K562 (cell line): ENCODE measurements around the gene LRP10. TPM values are rescaled to one million over a fixed set of nuclear protein-coding genes. Genes with fewer than 3 reads are reported as not detected.

Source experiments
- ATF6 ChIP-seq: sonication (generic); formaldehyde crosslinking; IDR thresholded peaks from 2 replicates; pipeline ENCODE4 v1.4.0; 2020; ENCODE audit warnings: mild to moderate bottlenecking, missing genetic modification reagents
- CREB1 ChIP-seq, 2 experiments: sonication (generic) in 1 of 2; formaldehyde crosslinking in 1 of 2; IDR thresholded peaks; 2 replicates each; pipeline versions ENCODE4 v1.6.1 to v1.8.0; 2012 to 2022; ENCODE audit warnings: inconsistent platforms in 1 of 2, mild to moderate bottlenecking in 1 of 2, missing genetic modification reagents in 1 of 2, moderate library complexity in 1 of 2
- GABPB1 ChIP-seq: sonication (generic); formaldehyde crosslinking; IDR thresholded peaks from 2 replicates; pipeline ENCODE4 v1.8.0; 2022; ENCODE audit warnings: mild to moderate bottlenecking, missing genetic modification reagents
- HIVEP1 ChIP-seq: fragments of 250-450 bp; sonication (Bioruptor Pico); IDR thresholded peaks from 2 replicates; pipeline ENCODE4 v1.4.0; 2020; ENCODE audit warnings: mild to moderate bottlenecking
- ILK ChIP-seq: fragments of 450-650 bp; IDR thresholded peaks from 2 replicates; pipeline ENCODE4 v1.6.1; 2016; ENCODE audit warnings: missing genetic modification characterization, low read depth, mild to moderate bottlenecking, missing compliant biosample characterization, moderate library complexity, borderline replicate concordance
- MIER1 ChIP-seq: fragments of 450-650 bp; IDR thresholded peaks from 2 replicates; pipeline ENCODE4 v1.6.1; 2016; ENCODE audit warnings: antibody characterized with exemption, mild to moderate bottlenecking, low read depth
- MNT ChIP-seq, 2 experiments: fragments of 450-650 bp; conservative IDR thresholded peaks; 2 replicates each; pipeline ENCODE4 v1.6.1; 2017; ENCODE audit warnings: mild to moderate bottlenecking in 2 of 2, moderate library complexity in 2 of 2
- NCOR1 ChIP-seq: fragments of 450-650 bp; IDR thresholded peaks from 2 replicates; pipeline ENCODE4 v1.6.1; 2016; ENCODE audit warnings: mild to moderate bottlenecking, moderate library complexity
- NEUROD1 ChIP-seq: fragments of 150-350 bp; IDR thresholded peaks from 2 replicates; pipeline ENCODE4 v1.6.1; 2014; ENCODE audit warnings: borderline replicate concordance, low read length, low read depth; ENCODE audit not compliant: partially characterized antibody
- NFIC ChIP-seq: fragments of 450-650 bp; IDR thresholded peaks from 2 replicates; pipeline ENCODE4 v1.6.1; 2017; ENCODE audit warnings: mild to moderate bottlenecking, inconsistent platforms
- PHF20 ChIP-seq: fragments of 450-650 bp; IDR thresholded peaks from 2 replicates; pipeline ENCODE4 v1.6.1; 2018; ENCODE audit not compliant: partially characterized antibody
- RAD21 ChIP-seq, 2 experiments: fragments of 250-450 bp in 1 of 2; fragments of 450-650 bp in 1 of 2; sonication (Bioruptor Pico) in 1 of 2; formaldehyde crosslinking in 1 of 2; IDR thresholded peaks in 1 of 2; conservative IDR thresholded peaks in 1 of 2; 2 replicates each; pipeline versions ENCODE4 v1.4.0 to v1.8.0; 2020 to 2022; ENCODE audit warnings: mild to moderate bottlenecking in 2 of 2, moderate library complexity in 1 of 2
- SMARCA4 ChIP-seq: fragments of 450-650 bp; IDR thresholded peaks from 2 replicates; pipeline ENCODE4 v1.6.1; 2016
- SMARCE1 ChIP-seq: fragments of 450-650 bp; IDR thresholded peaks from 2 replicates; pipeline ENCODE4 v1.7.1; 2016; ENCODE audit warnings: mild to moderate bottlenecking
- STAT5A ChIP-seq: IDR thresholded peaks from 2 replicates; pipeline ENCODE4 v1.6.1; 2012; ENCODE audit warnings: low read length, inconsistent platforms, borderline replicate concordance
- TCF7 ChIP-seq: sonication (generic); IDR thresholded peaks from 2 replicates; pipeline ENCODE4 v1.6.1; 2016; ENCODE audit warnings: antibody characterized with exemption, borderline replicate concordance
- TFAM ChIP-seq: fragments of 250-450 bp; sonication (Bioruptor Pico); conservative IDR thresholded peaks from 2 replicates; pipeline ENCODE4 v1.5.0; 2021; ENCODE audit warnings: mild to moderate bottlenecking, moderate library complexity
- TFAP4 ChIP-seq: sonication (generic); formaldehyde crosslinking; IDR thresholded peaks from 2 replicates; pipeline ENCODE4 v1.8.0; 2022; ENCODE audit warnings: missing genetic modification reagents, mild to moderate bottlenecking, moderate library complexity, borderline replicate concordance
- THAP7 ChIP-seq: fragments of 250-450 bp; sonication (Bioruptor Pico); IDR thresholded peaks from 2 replicates; pipeline ENCODE4 v1.5.0; 2021
- ZBTB5 ChIP-seq: fragments of 450-650 bp; IDR thresholded peaks from 2 replicates; pipeline ENCODE4 v1.6.1; 2017; ENCODE audit warnings: antibody characterized with exemption
- ZNF316 ChIP-seq: fragments of 450-650 bp; IDR thresholded peaks from 2 replicates; pipeline ENCODE4 v1.6.1; 2016
- ZNF717 ChIP-seq: fragments of 250-450 bp; sonication (Bioruptor Pico); IDR thresholded peaks from 2 replicates; pipeline ENCODE4 v1.5.0; 2021
- polyA plus RNA-seq, 8 experiments: library from polyadenylated mRNA; depleted of rRNA in 4 of 8; stranded (reverse) in 5 of 8; unstranded in 3 of 8; fragments of >200 nt; fragmentation: Nextera tagmentation in 2 of 8; fragmentation: Illumina TruSeq in 1 of 8; extraction: Ambion mirVana in 2 of 8; extraction: Trizol in 1 of 8; gene quantifications; 2 replicates each; pipeline versions ENCODE4 v1.2.1 to v1.2.3, GENCODE V29; 2011 to 2014; ENCODE audit warnings: inconsistent platforms in 1 of 8, missing spikeins in 1 of 8
- total RNA-seq, 7 experiments: library from RNA; depleted of rRNA in 6 of 7; stranded (reverse); fragments of >200 nt in 6 of 7; fragmentation: Illumina TruSeq in 2 of 7; extraction: Trizol in 2 of 7; gene quantifications; 2 replicates each; pipeline versions ENCODE4 v1.2.1 to v1.2.3, GENCODE V29; 2011 to 2021; ENCODE audit warnings: low replicate concordance in 1 of 7

LRP10 gene
- total and polyA plus RNA-seq, 9 of the 15 experiments (the other 6 are each of a cell fraction or from before 2014, with no cell fraction given) = 1.3 to 45.5 (median 10.9) TPM

GRCh38 chr14:22824711-22825359 is 46.7 kb upstream of the LRP10 start (continued):
- peak in 1 of 2 experiments; percentile 25; a peak in 1 of 4 replicates for TF ChIP-seq MNT (conservative IDR thresholded peaks at IDR 0.05)
- no peak for TF ChIP-seq STAT5A
- no peak for TF ChIP-seq TFAM
- no peak for TF ChIP-seq ZNF717 (CRISPR knock-in tag)
- TF ChIP-seq SMARCE1 = peak; percentile 62; the same call in 1 of the 2 replicates
- 0 out of 2 replicates have a peak, but pooled peaks have one; percentile 23 for TF ChIP-seq GABPB1 (CRISPR knock-in tag)
- peak; percentile 92 for TF ChIP-seq ZNF316
- TF ChIP-seq SMARCA4 = peak; percentile 40; the same call in 1 of the 2 replicates
- TF ChIP-seq MIER1 = no peak
- TF ChIP-seq PHF20 = no peak
- 0 out of 2 replicates have a peak, but pooled peaks have one; percentile 46 for TF ChIP-seq CREB1 (IDR thresholded peaks at IDR 0.05)
- peak; percentile 58; the same call in 1 of the 2 replicates for TF ChIP-seq CREB1 (CRISPR knock-in tag; IDR thresholded peaks at IDR 0.05)
- TF ChIP-seq ZBTB5 = no peak
- no peak for TF ChIP-seq ILK
- no peak for TF ChIP-seq RAD21 (CRISPR knock-in tag; conservative IDR thresholded peaks at IDR 0.05 in 1 of 2, IDR thresholded peaks at IDR 0.05 in 1 of 2)
- TF ChIP-seq NFIC = peak; percentile 75
- TF ChIP-seq NEUROD1 = peak; percentile 12
- no peak for TF ChIP-seq NCOR1
- no peak for TF ChIP-seq THAP7
- TF ChIP-seq ATF6 (CRISPR knock-in tag) = no peak
- no peak for TF ChIP-seq HIVEP1 (CRISPR knock-in tag)
- peak; percentile 93 for TF ChIP-seq TCF7
- TF ChIP-seq TFAP4 (CRISPR knock-in tag) = 0 out of 2 replicates have a peak, but pooled peaks have one; percentile 27
